ENCODE results near the gene KCTD2. TPM values are rescaled to one million over a fixed set of nuclear protein-coding genes. Genes with fewer than 3 reads are reported as not detected.
A peak's percentile ranks its signal among the peaks of the same experiment; 100 is the strongest.
"Not testable (repeated sequence)": the region's sequence is repeated elsewhere in the genome, so short reads cannot be mapped to it uniquely, and the experiment has no call there.

KCTD2 gene
- total RNA-seq, 2 experiments from 2014 or later, result 15.6 to 19.4 TPM

GRCh38 chr17:75067856-75068255 lies 20.8 kb downstream of the KCTD2 start:
- H3K27me3 Mint-ChIP-seq (ENCODE audit: low read depth), result no peaks in the 10 kb centered on the region
- no peaks in the 10 kb centered on the region for H3K9me3 Mint-ChIP-seq (ENCODE audit: insufficient read depth)
- peak overlapping the region; percentile 92 for H3K27ac Mint-ChIP-seq
- H3K4me3 Mint-ChIP-seq, result peak overlapping the region; percentile 43
- peaks cover 16% of the 10 kb centered on the region for H3K36me3 Mint-ChIP-seq (ENCODE audit: low read depth)
- peak; percentile 83 for ATAC-seq
- DNase-seq, result peak; percentile 66
- CTCF ChIA-PET, result interaction anchor here (0.7 to 2.3 kb wide), 11 partner anchors 8 to 565 kb away, joined by 3 to 8 read pairs (median 4); partner anchors contain the start of genes ATP5PD, KCTD2, MRPL58 and NT5C
- peaks cover 38% of the 10 kb centered on the region for H3K4me1 Mint-ChIP-seq (ENCODE audit: low read depth)
- POLR2A ChIA-PET, result interaction anchor here (1.0 to 1.2 kb wide), 3 partner anchors 8 to 193 kb away, joined by 3 to 6 read pairs (median 4); no protein-coding TSS in a partner anchor

GRCh38 chr17:75068750-75069149 lies 21.7 kb downstream of the KCTD2 start:
- ChIA-PET CTCF (interaction anchor here (1.0 to 2.3 kb wide), 9 partner anchors 8 to 564 kb away, joined by 3 to 13 read pairs (median 5); partner anchors contain the start of gene MRPL58), POLR2A (interaction anchor here (1.5 kb wide), 1 partner anchor 19 kb away, joined by 4 read pairs; the partner anchor contains the start of gene SLC16A5)
- H3K9me3 Mint-ChIP-seq (ENCODE audit: insufficient read depth), result no peaks in the 10 kb centered on the region
- no peaks in the 10 kb centered on the region for H3K27me3 Mint-ChIP-seq (ENCODE audit: low read depth)
- H3K4me3 Mint-ChIP-seq, result no peak overlapping the region
- peaks cover 38% of the 10 kb centered on the region for H3K4me1 Mint-ChIP-seq (ENCODE audit: low read depth)
- H3K36me3 Mint-ChIP-seq (ENCODE audit: low read depth), result peaks cover 11% of the 10 kb centered on the region
- ATAC-seq (no peak), DNase-seq (no peak)
- peak overlapping the region; percentile 80 for H3K27ac Mint-ChIP-seq

- peak overlapping the region; percentile 68 for H3K27ac Mint-ChIP-seq
- no peaks in the 10 kb centered on the region for H3K27me3 Mint-ChIP-seq (ENCODE audit: low read depth)
- no peak overlapping the region for H3K4me3 Mint-ChIP-seq
- H3K36me3 Mint-ChIP-seq (ENCODE audit: low read depth), result peaks cover 2% of the 10 kb centered on the region
- no peaks in the 10 kb centered on the region for H3K9me3 Mint-ChIP-seq (ENCODE audit: insufficient read depth)
- ChIA-PET CTCF (interaction anchor here (1.0 to 2.3 kb wide), 9 partner anchors 9 to 133 kb away, joined by 3 to 13 read pairs (median 5); partner anchors contain the start of gene ARMC7), POLR2A (interaction anchor here (0.6 to 1.5 kb wide), 2 partner anchors 18 to 44 kb away, joined by 4 read pairs; partner anchors contain the start of gene SLC16A5)
- ATAC-seq (no peak), DNase-seq (no peak)
- peaks cover 38% of the 10 kb centered on the region for H3K4me1 Mint-ChIP-seq (ENCODE audit: low read depth)
Observed at GRCh38 chr17:75069783-75070182, 22.8 kb downstream of the KCTD2 start.

GRCh38 chr17:75071478-75072271 lies 24.6 kb downstream of the KCTD2 start:
- POLR2A ChIA-PET, result interaction anchor here (0.6 kb wide), 1 partner anchor 87 kb away, joined by 3 read pairs; no protein-coding TSS in a partner anchor
- H3K4me3 Mint-ChIP-seq; DNase-seq; ATAC-seq; H3K9me3 Mint-ChIP-seq (ENCODE audit: insufficient read depth); H3K27me3 Mint-ChIP-seq (ENCODE audit: low read depth); H3K36me3 Mint-ChIP-seq (ENCODE audit: low read depth); H3K27ac Mint-ChIP-seq: not testable (repeated sequence)
- CTCF ChIA-PET, result interaction anchor here (0.7 to 3.1 kb wide), 7 partner anchors 9 to 130 kb away, joined by 3 to 11 read pairs (median 4); partner anchors contain the start of genes ARMC7 and SLC16A5
- peaks cover 21% of the 10 kb centered on the region for H3K4me1 Mint-ChIP-seq (ENCODE audit: low read depth)

GRCh38 chr17:75072909-75073308 lies 25.9 kb downstream of the KCTD2 start:
- H3K4me3 Mint-ChIP-seq; H3K9me3 Mint-ChIP-seq (ENCODE audit: insufficient read depth); ATAC-seq; DNase-seq; H3K27me3 Mint-ChIP-seq (ENCODE audit: low read depth); POLR2A ChIA-PET; H3K36me3 Mint-ChIP-seq (ENCODE audit: low read depth); H3K27ac Mint-ChIP-seq: not testable (repeated sequence)
- CTCF ChIA-PET, result interaction anchor here (1.0 to 3.1 kb wide), 4 partner anchors 13 to 168 kb away, joined by 3 to 11 read pairs (median 4); no protein-coding TSS in a partner anchor
- peaks cover 20% of the 10 kb centered on the region for H3K4me1 Mint-ChIP-seq (ENCODE audit: low read depth)

GRCh38 chr17:75073618-75074047 lies 26.6 kb downstream of the KCTD2 start:
- peaks cover 20% of the 10 kb centered on the region for H3K4me1 Mint-ChIP-seq (ENCODE audit: low read depth)
- H3K9me3 Mint-ChIP-seq (ENCODE audit: insufficient read depth), result no peaks in the 10 kb centered on the region
- ChIA-PET POLR2A (interaction anchor here (0.6 kb wide), 1 partner anchor 42 kb away, joined by 4 read pairs; no protein-coding TSS in a partner anchor), CTCF (interaction anchor here (1.0 to 3.1 kb wide), 2 partner anchors 13 to 167 kb away, joined by 4 to 11 read pairs; no protein-coding TSS in a partner anchor)
- no peak for DNase-seq
- H3K27me3 Mint-ChIP-seq (ENCODE audit: low read depth), result no peaks in the 10 kb centered on the region
- no peak overlapping the region for H3K4me3 Mint-ChIP-seq
- no peak overlapping the region for H3K27ac Mint-ChIP-seq
- ATAC-seq, result no peak
- no peaks in the 10 kb centered on the region for H3K36me3 Mint-ChIP-seq (ENCODE audit: low read depth)

GRCh38 chr17:75074532-75074931 lies 27.5 kb downstream of the KCTD2 start:
- no peaks in the 10 kb centered on the region for H3K36me3 Mint-ChIP-seq (ENCODE audit: low read depth)
- POLR2A ChIA-PET, result no interaction called here

GRCh38 chr17:75075597-75076336 lies 28.7 kb downstream of the KCTD2 start:
- POLR2A ChIA-PET, result interaction anchor here (0.8 to 1.0 kb wide), 2 partner anchors 8 to 20 kb away, joined by 3 to 4 read pairs; no protein-coding TSS in a partner anchor
- no peak overlapping the region for H3K4me3 Mint-ChIP-seq

More at GRCh38 chr17:75074532-75074931, 27.5 kb downstream of the KCTD2 start:
- DNase-seq (no peak), ATAC-seq (no peak)
- no peaks in the 10 kb centered on the region for H3K9me3 Mint-ChIP-seq (ENCODE audit: insufficient read depth)
- CTCF ChIA-PET, result no interaction called here
- peaks cover 23% of the 10 kb centered on the region for H3K4me1 Mint-ChIP-seq (ENCODE audit: low read depth)
- H3K4me3 Mint-ChIP-seq, result no peak overlapping the region
- H3K27ac Mint-ChIP-seq, result no peak overlapping the region
- no peaks in the 10 kb centered on the region for H3K27me3 Mint-ChIP-seq (ENCODE audit: low read depth)

GRCh38 chr17:75077072-75077495 lies 30.1 kb downstream of the KCTD2 start:
- POLR2A ChIA-PET, result no interaction called here
- H3K9me3 Mint-ChIP-seq (ENCODE audit: insufficient read depth), result no peaks in the 10 kb centered on the region
- DNase-seq (no peak), ATAC-seq (no peak)
- CTCF ChIA-PET, result interaction anchor here (1.4 to 1.9 kb wide), 4 partner anchors 9 to 65 kb away, joined by 3 to 6 read pairs (median 6); partner anchors contain the start of gene MRPL58
- H3K4me1 Mint-ChIP-seq (ENCODE audit: low read depth), result peaks cover 25% of the 10 kb centered on the region
- H3K36me3 Mint-ChIP-seq (ENCODE audit: low read depth), result no peaks in the 10 kb centered on the region
- H3K4me3 Mint-ChIP-seq, result peak overlapping the region; percentile 48
- H3K27me3 Mint-ChIP-seq (ENCODE audit: low read depth), result no peaks in the 10 kb centered on the region
- H3K27ac Mint-ChIP-seq, result no peak overlapping the region

More at GRCh38 chr17:75075597-75076336, 28.7 kb downstream of the KCTD2 start:
- ATAC-seq (no peak), DNase-seq (no peak)
- CTCF ChIA-PET, result interaction anchor here (1.4 to 1.9 kb wide), 4 partner anchors 8 to 63 kb away, joined by 3 to 6 read pairs (median 6); partner anchors contain the start of gene MRPL58
- Mint-ChIP-seq H3K9me3 (ENCODE audit: insufficient read depth) (no peaks in the 10 kb centered on the region), H3K4me1 (ENCODE audit: low read depth) (peaks cover 25% of the 10 kb centered on the region), H3K36me3 (ENCODE audit: low read depth) (no peaks in the 10 kb centered on the region), H3K27ac (no peak overlapping the region), H3K27me3 (ENCODE audit: low read depth) (no peaks in the 10 kb centered on the region)

- H3K36me3 Mint-ChIP-seq (ENCODE audit: low read depth), result no peaks in the 10 kb centered on the region
- H3K27me3 Mint-ChIP-seq (ENCODE audit: low read depth), result peaks cover 3% of the 10 kb centered on the region
- CTCF ChIA-PET, result interaction anchor here (1.0 to 1.9 kb wide), 5 partner anchors 10 to 124 kb away, joined by 4 to 7 read pairs (median 6); no protein-coding TSS in a partner anchor
- ATAC-seq, result peak; percentile 86
- peak overlapping the region; percentile 48 for H3K4me3 Mint-ChIP-seq
- no peaks in the 10 kb centered on the region for H3K9me3 Mint-ChIP-seq (ENCODE audit: insufficient read depth)
- POLR2A ChIA-PET, result no interaction called here
- DNase-seq, result peak; percentile 54
- H3K27ac Mint-ChIP-seq, result peak overlapping the region; percentile 52
- H3K4me1 Mint-ChIP-seq (ENCODE audit: low read depth), result peaks cover 25% of the 10 kb centered on the region
Observed at GRCh38 chr17:75077496-75078283, 30.7 kb downstream of the KCTD2 start.
